GDM1 (cell line): Measurements from ENCODE around the gene PPM1H.

ENCODE experiments used
- DNase-seq: peaks from one replicate; lab custom pipeline; 2025; lab: John Stamatoyannopoulos, UW

Gene PPM1H

DNA sequence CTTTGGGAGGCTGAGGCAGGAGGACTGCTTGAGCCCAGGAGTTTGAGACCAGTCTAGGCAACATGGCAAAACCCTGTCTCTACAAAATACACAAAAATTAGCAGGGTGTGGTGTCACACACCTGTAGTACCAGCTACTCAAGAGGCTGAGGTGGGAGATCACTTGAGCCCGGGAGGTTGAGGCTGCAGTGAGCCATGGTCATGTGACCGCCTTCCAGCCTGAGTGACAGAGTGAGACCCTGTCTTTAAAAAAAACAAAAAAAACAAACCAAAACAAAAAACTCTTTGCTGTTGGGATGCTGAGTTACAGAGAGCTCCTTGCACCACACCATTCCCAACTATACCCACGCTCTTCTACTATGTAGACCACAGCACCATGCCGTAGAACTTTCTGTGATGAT is 221.2 kb downstream of the PPM1H start:
- DNase-seq = no peak

DNA sequence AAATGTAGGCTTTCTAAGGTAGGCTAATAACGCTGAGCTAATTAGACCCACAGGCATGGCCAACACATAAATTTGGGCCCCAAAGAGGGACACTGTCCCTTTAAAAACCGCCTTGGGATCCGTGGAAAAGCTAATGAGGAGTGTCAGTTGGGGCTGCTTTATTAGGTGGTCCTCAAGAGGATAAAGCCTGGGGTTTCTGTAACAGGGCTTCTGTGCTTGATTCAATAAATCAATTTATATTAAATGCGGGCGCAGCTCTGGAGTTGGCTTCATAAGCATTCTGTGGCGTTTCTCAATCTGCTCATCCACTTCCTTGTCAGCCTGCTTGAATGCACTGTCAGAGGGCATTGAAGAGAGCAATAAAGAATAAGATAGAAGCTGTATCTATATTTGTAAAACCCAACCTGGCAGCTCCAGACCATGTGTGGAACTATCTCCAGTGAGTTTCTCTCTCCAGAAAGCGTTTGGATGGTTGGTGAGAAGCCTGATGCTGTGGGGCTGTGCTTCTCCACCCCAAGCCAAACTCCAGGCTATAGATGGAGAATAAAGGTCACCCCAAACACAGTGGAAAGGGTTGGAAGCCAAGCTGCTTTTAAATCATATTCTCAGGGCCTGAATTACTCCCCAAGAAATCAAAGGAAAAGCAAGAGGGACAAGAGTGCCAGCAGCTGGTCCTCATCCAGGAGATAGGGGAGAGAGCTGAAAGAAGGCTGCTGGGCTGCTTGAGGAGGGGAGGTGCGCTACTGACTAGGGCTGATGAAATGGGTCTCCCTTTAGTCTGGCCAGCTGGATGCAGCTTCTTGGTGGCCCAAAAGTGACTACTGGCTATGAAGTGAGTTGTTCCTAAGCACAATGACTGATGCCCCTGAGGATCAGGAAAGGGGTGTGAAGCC is 222.0 kb downstream of the PPM1H start:
- no peak for DNase-seq

DNA sequence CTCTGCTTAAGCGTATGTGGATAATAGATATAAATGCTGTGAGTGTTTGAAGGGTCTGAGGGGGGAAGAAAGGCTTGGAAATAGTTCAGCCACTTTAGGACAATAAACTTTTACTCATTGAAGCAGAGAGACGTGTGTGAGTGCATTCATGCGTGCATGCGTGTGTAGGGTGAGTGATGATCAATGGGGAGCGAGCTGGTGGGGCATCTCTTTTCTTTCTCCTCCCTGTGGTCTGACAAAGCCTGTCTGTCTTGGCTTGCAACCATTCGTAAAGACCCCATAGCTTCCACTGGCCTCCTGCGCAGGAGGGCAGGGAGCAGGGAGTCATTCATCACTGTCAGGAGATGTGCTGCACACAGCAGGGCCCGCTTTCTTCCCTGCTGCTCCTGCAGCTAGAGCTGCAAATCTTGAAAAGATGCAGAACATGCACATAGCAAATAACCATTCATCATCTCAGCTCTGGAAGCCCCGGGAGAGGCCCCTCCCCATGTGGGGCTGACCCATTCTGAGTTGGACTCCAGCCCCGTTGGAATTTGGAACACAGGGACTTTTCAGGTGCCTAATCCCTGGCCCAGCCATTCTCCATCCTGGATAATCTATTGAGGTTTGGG is 223.2 kb downstream of the PPM1H start:
- no peak for DNase-seq

DNA sequence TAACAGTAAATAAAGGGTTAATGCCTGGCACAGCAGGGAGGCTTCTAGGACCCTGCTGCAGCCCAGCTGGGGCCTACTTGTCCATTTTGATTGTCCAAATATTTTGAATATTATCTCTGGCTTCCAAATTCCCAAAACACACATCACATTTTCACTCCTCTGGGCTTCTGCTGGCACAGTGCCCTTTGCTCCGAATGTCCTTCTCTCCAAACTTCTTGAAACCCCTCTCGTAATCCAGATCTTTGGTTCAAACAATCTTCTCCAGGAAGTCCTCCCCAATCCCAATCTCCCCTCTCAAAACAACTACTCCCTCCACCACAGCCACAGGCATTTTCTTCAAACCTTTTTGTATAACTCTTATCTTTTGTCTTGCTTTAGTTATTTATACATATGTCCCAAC is 225.6 kb downstream of the PPM1H start:
- DNase-seq = no peak

DNA sequence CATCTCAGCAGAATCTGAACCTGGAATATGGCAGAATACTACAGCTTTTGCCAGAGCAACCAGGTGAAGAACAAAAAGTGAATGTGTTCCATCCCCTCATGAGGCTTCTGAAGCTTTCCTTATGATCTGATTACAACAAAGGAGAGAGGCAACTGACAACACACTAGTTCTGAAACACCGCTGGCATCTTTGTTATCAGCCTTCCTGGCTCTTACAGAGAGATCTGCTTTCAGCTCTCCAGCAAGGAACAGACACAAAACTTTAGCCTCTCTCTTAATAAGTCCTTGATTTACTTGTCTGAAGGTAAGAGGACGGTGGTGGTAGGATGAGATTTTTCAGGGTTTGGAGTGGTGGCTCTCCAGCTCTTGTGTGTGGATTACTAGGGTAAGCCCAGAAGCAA is 227.0 kb downstream of the PPM1H start:
- DNase-seq = no peak

DNA sequence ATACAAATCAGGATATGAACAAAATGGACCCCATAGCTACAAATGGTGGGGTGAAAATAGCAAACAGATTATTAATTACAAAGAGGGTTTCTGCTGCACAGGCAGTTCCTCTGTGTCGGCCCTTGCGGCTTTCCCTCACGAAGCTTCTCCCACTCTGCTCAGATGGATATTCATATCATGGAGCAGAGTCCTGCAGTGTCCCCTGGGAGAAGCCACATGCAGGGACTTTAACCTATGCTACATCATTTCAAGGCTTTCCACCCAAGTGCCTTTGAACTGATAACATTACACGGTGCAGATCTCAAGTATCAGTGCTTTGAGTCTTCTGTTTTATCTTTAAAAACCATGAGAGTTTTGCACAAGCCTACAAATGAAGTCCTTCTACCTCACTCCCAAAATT is 229.1 kb downstream of the PPM1H start:
- no peak for DNase-seq

DNA sequence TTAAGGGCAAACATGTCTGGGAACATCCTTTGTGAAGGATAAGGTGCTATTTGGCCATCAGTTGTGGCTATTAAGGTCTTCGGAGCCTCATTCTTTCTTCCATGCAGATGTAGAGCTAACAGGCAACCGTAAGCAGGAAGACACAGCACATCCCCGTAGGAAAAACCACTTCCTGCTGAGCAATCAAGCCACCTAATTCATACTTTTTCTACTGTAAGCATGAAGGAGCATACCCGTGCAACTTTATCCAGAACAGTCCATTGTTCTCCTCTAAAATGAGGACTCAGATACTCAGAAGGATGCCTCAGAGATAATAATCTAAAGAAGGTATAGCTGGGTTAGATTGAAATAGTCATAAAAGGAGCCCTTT is 232.0 kb downstream of the PPM1H start:
- no peak for DNase-seq

DNA sequence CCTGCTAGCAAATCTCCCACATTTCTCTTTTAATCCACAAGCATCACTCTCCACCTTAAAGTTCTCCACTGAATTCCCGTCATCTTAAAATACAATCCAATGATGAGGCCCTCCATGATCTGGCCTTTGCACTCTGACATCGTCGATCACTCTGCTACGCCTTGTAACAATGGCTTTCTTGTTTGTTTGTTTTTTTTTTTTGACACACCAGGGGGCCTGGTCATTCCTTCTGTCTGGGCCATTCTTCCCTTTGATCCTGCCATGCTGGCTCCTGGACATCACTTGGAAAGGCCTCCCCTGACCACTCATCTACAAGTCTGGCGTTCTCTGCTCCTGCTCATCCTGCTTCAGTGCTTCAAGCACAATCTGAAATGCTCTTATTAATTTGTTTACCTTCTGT is 233.5 kb downstream of the PPM1H start:
- no peak for DNase-seq

DNA sequence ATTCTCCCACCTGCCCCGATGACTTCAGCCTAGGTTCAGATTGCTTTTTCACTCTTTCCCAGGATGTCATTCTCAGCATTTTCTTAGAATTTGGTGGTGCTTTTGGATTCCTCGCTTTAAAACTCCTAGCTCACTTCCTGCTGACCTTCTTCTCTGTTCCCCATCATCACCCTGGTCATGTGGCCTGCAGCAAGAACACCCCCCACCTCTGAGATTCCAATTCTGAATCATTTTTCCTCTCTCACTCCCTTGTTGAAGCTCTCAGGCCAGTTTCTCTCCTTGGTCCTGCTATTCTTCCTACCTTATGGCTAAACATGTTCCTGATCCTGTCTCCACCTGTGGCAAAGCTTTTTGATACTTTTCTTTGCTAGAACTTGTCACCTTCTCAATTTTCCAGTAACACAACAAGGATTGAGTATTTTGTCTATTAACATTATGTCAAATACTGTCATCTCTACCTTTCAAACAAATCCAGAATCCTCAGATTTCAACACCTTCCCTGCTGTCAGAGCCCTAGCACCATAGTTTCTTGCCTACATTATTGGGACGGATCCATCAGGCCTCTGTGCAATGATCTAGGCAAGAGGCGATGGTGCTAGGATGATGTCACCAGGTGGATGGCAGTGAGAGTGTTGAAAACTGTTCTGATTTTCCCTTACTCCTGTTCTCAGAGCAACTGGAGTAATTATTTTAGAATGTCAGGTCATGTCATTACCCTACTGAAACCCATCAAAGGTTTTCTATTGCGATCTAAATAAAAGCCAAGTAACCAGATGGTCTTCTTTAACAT is 234.7 kb downstream of the PPM1H start:
- no peak for DNase-seq

DNA sequence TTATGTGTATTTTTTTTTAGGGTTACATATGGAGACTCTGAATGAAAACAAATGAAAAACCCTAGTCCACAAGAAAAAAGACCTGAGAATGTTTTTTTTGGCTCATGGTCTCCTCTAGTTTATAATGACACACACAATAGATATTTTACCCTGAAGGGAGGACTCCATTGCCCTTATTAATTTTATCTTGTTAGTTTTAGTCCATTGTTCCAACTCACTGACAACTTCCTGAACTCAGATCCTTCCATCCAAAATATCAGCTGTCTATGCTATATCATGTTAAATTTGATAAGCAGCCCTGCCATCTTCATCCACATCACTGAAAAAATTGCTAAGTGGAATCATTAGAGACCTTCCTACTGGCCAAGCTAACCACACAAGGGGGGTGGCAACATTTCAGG is 236.2 kb downstream of the PPM1H start:
- no peak for DNase-seq

DNA sequence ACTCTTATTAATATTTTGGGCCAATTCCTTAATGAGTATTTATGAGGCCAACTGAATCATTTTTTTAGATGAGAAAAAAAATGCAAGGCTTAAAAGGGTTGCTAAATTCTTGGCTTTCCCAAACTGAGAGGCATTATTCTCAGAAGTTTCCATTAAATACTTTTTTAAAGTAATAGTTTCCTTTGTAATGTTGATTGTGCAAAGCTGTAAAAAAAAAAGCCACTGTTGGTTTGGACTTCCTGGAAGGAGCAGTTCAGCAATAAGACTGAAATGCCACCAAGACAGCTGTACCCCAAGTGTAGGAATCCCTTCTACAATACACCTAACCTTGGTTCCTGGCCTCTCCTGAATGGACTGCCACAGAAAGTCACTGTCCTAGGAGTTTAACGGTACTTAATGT is 237.1 kb downstream of the PPM1H start:
- no peak for DNase-seq

DNA sequence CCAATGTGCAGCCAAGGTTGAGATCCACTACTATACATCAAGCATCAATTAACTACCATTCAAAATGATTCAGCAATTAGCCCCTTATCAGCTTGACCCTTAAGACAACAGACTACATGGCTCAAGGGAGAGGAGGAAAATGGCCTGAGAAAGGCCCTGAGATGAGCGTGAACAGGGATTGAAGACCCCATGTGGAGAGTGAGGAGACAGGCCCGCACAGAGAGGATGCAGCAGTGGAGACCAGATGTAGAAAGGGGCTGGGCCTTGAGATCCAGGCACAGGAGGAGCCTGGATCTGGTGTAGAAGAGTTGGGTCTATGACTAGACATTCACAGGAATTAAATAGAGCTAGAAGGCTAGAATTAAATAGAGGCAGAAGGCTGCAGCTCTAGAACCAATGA is 239.3 kb downstream of the PPM1H start:
- DNase-seq = no peak

DNA sequence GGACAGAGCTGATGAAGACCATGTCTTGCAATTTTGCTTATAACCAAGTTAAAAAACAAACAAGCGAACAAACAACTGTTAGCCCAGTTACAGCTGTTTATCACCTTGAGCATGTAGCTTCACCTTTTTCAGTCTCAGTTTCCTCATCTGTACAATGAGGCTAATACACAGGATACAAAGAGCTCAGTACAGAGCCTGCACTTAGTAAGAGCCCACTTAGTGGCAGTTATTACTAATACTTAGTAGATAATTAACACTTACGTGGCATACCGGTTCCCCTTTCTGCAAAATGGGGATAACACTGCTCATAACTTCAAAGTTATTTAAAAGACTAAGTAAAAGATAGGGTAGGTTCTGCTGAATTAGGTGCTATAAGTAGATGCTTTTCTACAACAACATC is 240.3 kb downstream of the PPM1H start:
- no peak for DNase-seq

DNA sequence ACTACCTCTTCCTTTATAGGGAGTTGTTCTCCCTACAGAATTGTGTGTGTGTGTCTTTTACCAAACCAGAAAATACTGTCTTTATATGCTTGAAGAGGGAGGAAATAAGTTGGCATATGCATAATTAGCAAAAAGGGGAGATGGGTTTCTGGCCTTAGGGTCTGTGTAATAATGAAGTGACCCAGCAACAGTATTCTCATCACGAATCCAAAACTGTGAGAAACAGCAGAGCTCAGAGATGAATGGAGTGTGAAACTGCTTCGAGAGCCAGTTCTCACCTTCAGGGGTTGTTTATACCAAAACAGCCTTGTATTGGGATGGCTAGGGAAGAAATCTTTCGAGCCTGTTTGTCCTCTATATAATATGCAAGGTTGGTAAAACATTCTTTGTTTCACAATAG is 240.8 kb downstream of the PPM1H start:
- no peak for DNase-seq

DNA sequence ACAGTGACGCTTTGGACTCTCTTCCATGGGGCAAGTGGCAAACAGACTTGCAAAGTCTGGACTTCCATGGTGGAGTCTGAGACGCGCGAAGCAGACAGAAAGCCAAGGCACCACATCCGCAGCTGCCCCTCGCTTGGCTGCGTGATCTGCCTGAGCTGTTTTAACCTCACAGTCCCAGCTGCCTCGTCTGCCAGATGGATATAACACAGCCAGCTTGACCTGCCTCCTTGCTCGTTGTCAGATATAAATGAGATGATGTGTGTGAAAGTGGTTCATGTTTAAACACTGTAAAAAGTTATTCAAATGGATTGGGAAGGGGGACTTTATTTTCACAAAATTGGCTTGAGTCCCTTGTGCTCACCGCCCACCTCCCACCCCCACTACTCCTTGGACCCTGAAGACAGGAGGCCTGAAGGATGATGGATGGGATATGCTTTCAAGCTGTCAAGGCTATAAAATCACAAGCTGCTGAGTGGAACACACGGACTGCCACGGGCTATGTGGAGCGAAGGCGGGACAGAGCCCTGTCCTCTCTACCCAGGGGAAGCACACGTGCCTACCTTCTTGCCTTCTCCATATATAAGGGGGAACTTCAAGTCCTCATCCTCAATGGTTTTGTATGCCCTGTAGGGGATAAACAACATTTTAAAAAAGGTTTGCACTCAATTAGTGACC is 241.4 kb downstream of the PPM1H start:
- no peak for DNase-seq

DNA sequence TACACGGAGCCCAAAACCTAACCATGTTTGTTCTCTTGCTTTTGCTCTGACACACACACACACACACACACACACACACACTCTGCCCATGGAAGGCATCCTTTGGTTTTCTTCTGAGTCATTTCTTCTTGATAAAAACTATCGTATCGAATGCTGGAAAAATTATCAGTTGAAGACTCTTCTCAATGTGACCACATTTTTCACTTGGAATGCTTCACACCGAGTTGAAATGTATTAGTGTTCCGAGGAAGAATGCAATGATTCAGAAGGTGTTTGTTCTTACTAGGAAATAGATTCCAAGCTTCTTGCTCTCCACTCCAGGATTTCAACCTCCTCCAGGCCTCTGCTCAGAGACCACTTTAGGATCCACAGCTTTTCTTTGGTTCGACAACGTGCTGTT is 242.1 kb downstream of the PPM1H start:
- no peak for DNase-seq

DNA sequence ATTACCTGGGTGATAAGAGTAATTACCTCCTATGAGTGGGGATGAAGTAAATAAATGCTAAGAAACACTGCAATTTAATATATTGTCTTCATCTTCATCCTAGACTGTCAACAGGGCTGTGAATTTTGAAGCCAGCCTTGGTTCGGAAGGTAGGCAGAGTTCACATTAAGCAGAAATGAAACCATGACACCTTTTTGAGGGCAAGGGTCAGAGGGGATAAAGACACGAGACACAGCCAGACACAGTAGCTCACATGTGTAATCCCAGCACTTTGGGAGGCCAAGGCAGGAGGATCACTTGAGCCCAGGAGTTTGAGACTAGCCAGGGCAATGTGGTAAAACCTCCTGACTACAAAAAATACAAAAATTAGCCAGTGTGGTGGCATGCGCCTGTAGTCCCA is 243.6 kb downstream of the PPM1H start:
- no peak for DNase-seq

DNA sequence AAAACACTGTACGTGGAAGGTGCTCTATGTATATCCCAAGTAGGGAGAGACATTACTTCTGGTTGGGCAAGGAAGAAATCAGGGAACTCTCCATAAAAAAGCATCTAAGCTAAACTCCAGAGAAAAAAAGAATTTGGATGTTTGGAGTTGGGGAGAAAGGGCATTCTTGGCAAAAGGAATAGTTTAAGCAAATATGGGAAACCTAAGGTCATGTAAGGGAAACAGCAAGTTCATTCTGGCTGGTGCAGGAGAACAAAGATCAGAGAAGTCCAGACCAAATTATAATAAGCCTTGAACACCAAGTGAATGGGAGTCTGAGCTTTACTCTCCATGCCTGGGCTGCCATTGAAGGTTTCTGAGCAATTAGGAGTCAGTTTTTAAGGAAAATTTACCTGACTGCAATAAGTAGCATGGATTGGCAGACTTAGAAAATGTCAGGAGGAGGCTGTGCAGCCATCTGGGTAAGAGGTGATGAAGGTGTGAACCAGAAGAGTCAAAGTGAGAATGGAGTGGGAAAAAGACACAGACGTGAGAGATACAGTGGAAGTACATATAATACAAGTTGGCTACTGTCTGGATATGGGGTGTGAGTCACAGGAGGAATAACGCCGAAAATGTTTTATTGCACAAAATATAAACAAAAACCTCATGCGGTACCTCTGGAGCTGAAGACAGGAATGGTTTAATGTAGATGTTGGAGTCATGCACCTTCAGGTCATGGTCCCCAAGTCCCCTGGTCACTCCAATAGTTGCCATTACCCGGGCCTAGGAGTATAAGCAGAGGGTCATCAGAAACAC is 245.7 kb downstream of the PPM1H start:
- no peak for DNase-seq

DNA sequence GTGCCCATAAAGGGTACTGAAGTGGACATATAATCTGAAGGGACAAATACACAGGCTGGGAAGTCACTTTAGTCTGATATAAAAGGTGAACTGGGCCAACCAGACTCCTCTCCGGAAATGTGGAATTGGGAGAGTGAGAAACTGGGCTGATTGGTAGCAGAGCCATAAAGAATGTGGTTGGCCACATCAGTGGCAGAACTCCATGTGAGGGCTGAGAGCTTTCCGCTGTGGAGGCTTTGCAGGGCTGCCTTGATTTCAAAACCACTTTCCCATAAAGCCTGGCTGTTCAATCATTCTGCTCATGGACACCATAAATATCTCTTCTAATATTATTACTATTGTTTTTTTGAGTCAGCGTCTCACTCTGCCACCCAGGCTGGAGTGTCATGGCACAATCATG is 248.0 kb downstream of the PPM1H start:
- DNase-seq = no peak

DNA sequence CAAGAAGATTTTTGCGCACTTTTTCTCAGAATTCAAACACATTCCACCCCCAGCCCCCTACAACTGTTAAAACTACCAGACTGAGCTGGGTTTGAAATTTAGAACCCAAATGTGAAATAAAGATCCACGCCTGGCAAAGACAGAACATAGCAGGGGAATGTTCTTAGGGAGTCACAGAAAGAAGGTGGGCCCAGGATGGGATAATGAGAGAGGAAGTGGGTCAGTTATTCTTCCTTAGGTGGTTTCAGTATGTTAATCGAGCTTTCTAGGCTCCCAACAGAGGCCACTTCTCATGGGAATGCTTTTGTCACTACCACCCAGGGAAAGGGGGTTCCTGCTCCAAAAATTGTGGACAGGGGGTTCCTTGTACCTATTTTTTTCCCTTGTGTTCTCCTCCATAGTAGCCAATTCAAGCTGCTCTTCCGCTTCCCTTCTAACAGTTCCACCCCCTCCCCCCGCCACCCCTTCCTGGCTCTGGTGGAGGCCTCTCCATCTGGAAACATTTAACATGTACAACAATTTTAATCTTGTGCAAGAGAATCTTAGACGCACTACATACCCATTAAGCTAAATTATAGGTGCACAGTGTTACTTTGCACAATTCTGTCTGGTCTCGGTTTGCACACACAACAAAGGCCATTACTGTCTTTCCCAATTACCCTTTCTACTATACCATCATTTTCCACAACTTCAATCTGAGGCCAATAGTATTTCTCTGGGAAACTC is 250.2 kb downstream of the PPM1H start:
- DNase-seq = no peak
